SIG-M5 treated with dmso at 0.1 percent for 504 hours (cell line): ENCODE measurements around the gene MAPK14.
"Not testable (repeated sequence)": the region's sequence is repeated elsewhere in the genome, so short reads cannot be mapped to it uniquely, and the experiment has no call there.

Experiments used
- DNase-seq: peaks from one replicate; lab custom pipeline; 2025; ENCODE audit not compliant: unreplicated experiment; lab: John Stamatoyannopoulos, UW

MAPK14 gene

GRCh38 chr6:36120979-36121786 lies 93.6 kb downstream of the MAPK14 start:
- peak; percentile 38 for DNase-seq

GRCh38 chr6:36121787-36122494 lies 94.3 kb downstream of the MAPK14 start:
- no peak for DNase-seq

GRCh38 chr6:36122495-36123269 lies 95.1 kb downstream of the MAPK14 start:
- DNase-seq: no peak

GRCh38 chr6:36123270-36124139 lies 95.9 kb downstream of the MAPK14 start:
- DNase-seq: peak; percentile 53

- not testable (repeated sequence) for DNase-seq
Measured at GRCh38 chr6:36124346-36124745, 96.7 kb downstream of the MAPK14 start.

GRCh38 chr6:36124881-36125280 lies 97.3 kb downstream of the MAPK14 start:
- no peak for DNase-seq

- no peak for DNase-seq
Measured at GRCh38 chr6:36125575-36125974, 98.0 kb downstream of the MAPK14 start.

GRCh38 chr6:36126121-36126520 lies 98.5 kb downstream of the MAPK14 start:
- no peak for DNase-seq

- DNase-seq: no peak
Measured at GRCh38 chr6:36126553-36127458, 99.2 kb downstream of the MAPK14 start.

- no peak for DNase-seq
Measured at GRCh38 chr6:36127462-36128016, 99.9 kb downstream of the MAPK14 start.

GRCh38 chr6:36128073-36128472 lies 100.5 kb downstream of the MAPK14 start:
- no peak for DNase-seq

GRCh38 chr6:36128793-36129192 lies 101.2 kb downstream of the MAPK14 start:
- no peak for DNase-seq

GRCh38 chr6:36129334-36129733 lies 101.7 kb downstream of the MAPK14 start:
- DNase-seq: not testable (repeated sequence)

GRCh38 chr6:36129941-36130666 lies 102.5 kb downstream of the MAPK14 start, which contains the start of gene MAPK13:
MAPK13 (plus strand) TSS chr6:36130513; CDS start chr6:36130583, 70 bp downstream.
- no peak for DNase-seq

- DNase-seq: no peak
Measured at GRCh38 chr6:36130667-36131510, 103.3 kb downstream of the MAPK14 start.

- no peak for DNase-seq
Measured at GRCh38 chr6:36131511-36132245, 104.1 kb downstream of the MAPK14 start.
